Left lung (tissue), 10 donors: ENCODE results near the gene SLC22A15. TPM values are rescaled to one million over a fixed set of nuclear protein-coding genes. Genes with fewer than 3 reads are reported as not detected.

Experiments used
- ATAC-seq: fragments of 200-7000 bp; cut with Tn5 transposase; one replicate; pipeline ENCODE4 v1.9.1; 2020; ENCODE audit warnings: moderate library complexity
- DNase-seq, 4 donors: peaks; one replicate each; pipeline ENCODE4 v3.0.0-alpha.2; 2013 to 2020
- H3K27ac ChIP-seq, 2 donors: fragments of 200-600 bp; sonication (generic) in 1 of 2; one replicate each; pipeline versions ENCODE4 v1.5.0 to v1.8.0; 2020 to 2021
- H3K27me3 ChIP-seq, 2 donors: fragments of 200-600 bp; sonication (generic) in 1 of 2; one replicate each; pipeline versions ENCODE4 v1.5.0 to v1.8.0; 2020 to 2021
- H3K36me3 ChIP-seq, 2 donors: fragments of 200-600 bp; sonication (generic) in 1 of 2; one replicate each; pipeline versions ENCODE4 v1.5.0 to v1.8.0; 2020 to 2021
- H3K4me1 ChIP-seq, 2 donors: fragments of 200-600 bp; one replicate each; pipeline ENCODE4 v1.8.0; 2021
- H3K4me3 ChIP-seq, 2 donors: fragments of 200-600 bp; sonication (generic) in 1 of 2; one replicate each; pipeline versions ENCODE4 v1.5.0 to v1.8.0; 2020 to 2021; ENCODE audit warnings: mild to moderate bottlenecking in 1 of 2
- H3K9me3 ChIP-seq, 2 donors: fragments of 200-600 bp; sonication (generic) in 1 of 2; one replicate each; pipeline versions ENCODE4 v1.5.0 to v1.8.0; 2020 to 2021
- CTCF ChIP-seq, 2 donors: fragments of 200-600 bp; sonication (generic) in 1 of 2; IDR thresholded peaks; one replicate each; pipeline versions ENCODE4 v1.5.0 to v1.8.0; 2021; ENCODE audit warnings: antibody characterized with exemption in 2 of 2
- intact Hi-C, 2 donors: fragments of 100-400 bp; cut with DNase I; formaldehyde crosslinking; loops; one replicate each; pipeline versions ENCODE4 v1.11.2 to v1.14.2; 2022
- polyA plus RNA-seq, 6 donors: library from polyadenylated mRNA; unstranded; fragments of 120-200 nt; gene quantifications; one replicate each; pipeline ENCODE4 v1.2.1, GENCODE V29; 2013; ENCODE audit not compliant: insufficient read length in 6 of 6
- total RNA-seq, 2 donors: library from RNA; stranded (reverse); fragmentation: NEBNext Ultra II Directional; extraction: Animal tissue kit (Norgen Biotek cat#: 25700); gene quantifications; one replicate each; pipeline ENCODE4 v1.2.1, GENCODE V29; 2021
- donor health status: DM: no; HTN: yes; CAD: no.
- donor health status: DM: no; HTN: no; CAD: no.

Gene SLC22A15
- total and polyA plus RNA-seq, 8 donors: 3.2 to 23.0 (median 4.0) TPM

- ATAC-seq (no peak), DNase-seq (no peak)
- H3K36me3 ChIP-seq: peaks cover 0 to 36% of the 10 kb centered on the region in 2 donors
- intact Hi-C loops: no loop called here
- no peak overlapping the region for H3K4me3 ChIP-seq
- TF ChIP-seq CTCF (IDR thresholded peaks at IDR 0.05): no peak
- no peaks in the 10 kb centered on the region for H3K9me3 ChIP-seq
- H3K27ac ChIP-seq: no peak overlapping the region
- H3K27me3 ChIP-seq: no peaks in the 10 kb centered on the region
- H3K4me1 ChIP-seq: peaks cover 0 to 3% of the 10 kb centered on the region in 2 donors
Measured at GRCh38 chr1:116026631-116027030, 50.3 kb downstream of the SLC22A15 start.

- DNase-seq: no peak
- Histone ChIP-seq H3K4me3 (no peak overlapping the region), H3K27me3 (no peaks in the 10 kb centered on the region), H3K36me3 (peaks cover 0 to 75% of the 10 kb centered on the region in 2 donors), H3K4me1 (no peaks in the 10 kb centered on the region), H3K9me3 (no peaks in the 10 kb centered on the region), H3K27ac (no peak overlapping the region)
- TF ChIP-seq CTCF (IDR thresholded peaks at IDR 0.05): no peak
- ATAC-seq: peak; percentile 67
- intact Hi-C loops: no loop called here
Measured at GRCh38 chr1:116031302-116031835, 55.1 kb downstream of the SLC22A15 start.

- H3K36me3 ChIP-seq: peaks cover 0 to 88% of the 10 kb centered on the region in 2 donors
- no peaks in the 10 kb centered on the region for H3K9me3 ChIP-seq
- no peak overlapping the region for H3K4me3 ChIP-seq
- no peaks in the 10 kb centered on the region for H3K27me3 ChIP-seq
- H3K4me1 ChIP-seq: no peaks in the 10 kb centered on the region
- H3K27ac ChIP-seq: no peak overlapping the region
- TF ChIP-seq CTCF (IDR thresholded peaks at IDR 0.05): no peak
- intact Hi-C loops: no loop called here
- ATAC-seq: no peak
- DNase-seq: no peak
Measured at GRCh38 chr1:116033322-116033721, 57.0 kb downstream of the SLC22A15 start.

DNA sequence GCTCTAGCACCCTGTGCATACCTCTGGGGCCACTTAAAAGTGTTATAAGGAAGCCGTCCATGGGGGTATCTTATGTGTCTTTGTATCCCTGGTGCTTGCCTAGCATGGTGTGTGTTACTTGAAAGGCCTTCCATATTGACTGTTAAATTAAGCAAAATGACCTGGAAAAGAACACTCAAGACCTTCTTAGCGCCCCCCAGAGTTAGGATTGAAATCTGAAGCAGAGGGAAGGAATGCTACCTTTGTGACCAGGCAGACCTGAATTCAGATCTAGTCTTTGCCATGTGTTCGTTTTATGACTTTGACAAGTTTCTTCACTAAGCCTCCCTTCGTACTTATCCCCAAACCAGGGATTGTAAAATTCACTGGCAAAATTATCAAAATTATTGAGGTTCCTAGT lies 59.9 kb downstream of the SLC22A15 start:
- Histone ChIP-seq H3K27ac (no peak overlapping the region), H3K9me3 (no peaks in the 10 kb centered on the region), H3K27me3 (no peaks in the 10 kb centered on the region), H3K4me1 (no peaks in the 10 kb centered on the region), H3K4me3 (no peak overlapping the region), H3K36me3 (peaks cover 0 to 90% of the 10 kb centered on the region in 2 donors)
- ATAC-seq (no peak), DNase-seq (no peak)
- no peak for TF ChIP-seq CTCF (IDR thresholded peaks at IDR 0.05)
- intact Hi-C loops: no loop called here

- Histone ChIP-seq H3K9me3 (no peaks in the 10 kb centered on the region), H3K4me3 (no peak overlapping the region), H3K36me3 (peaks cover 0 to 82% of the 10 kb centered on the region in 2 donors), H3K27me3 (no peaks in the 10 kb centered on the region), H3K27ac (no peak overlapping the region), H3K4me1 (no peaks in the 10 kb centered on the region)
- TF ChIP-seq CTCF (IDR thresholded peaks at IDR 0.05): no peak
- intact Hi-C loops: no loop called here
- DNase-seq (no peak), ATAC-seq (no peak)
Measured at GRCh38 chr1:116038679-116039078, 62.4 kb downstream of the SLC22A15 start.
